Left ventricle myocardium superior (tissue), 1 donor: ENCODE data around the gene MS4A14. TPM values are rescaled to one million over a fixed set of nuclear protein-coding genes. Genes with fewer than 3 reads are reported as not detected.

ENCODE experiments used
- ATAC-seq: fragments of 200-7000 bp; cut with Tn5 transposase; one replicate; pipeline ENCODE4 v1.9.1; 2020; ENCODE audit warnings: mild to moderate bottlenecking, moderate library complexity
- DNase-seq: peaks from one replicate; pipeline ENCODE4 v3.0.0-alpha.2; 2020
- intact Hi-C: fragments of 100-400 bp; cut with micrococcal nuclease; formaldehyde crosslinking; loops from one replicate; pipeline ENCODE4 v1.11.0; 2022
- total RNA-seq: library from RNA; stranded (reverse); fragmentation: NEBNext Ultra II Directional; extraction: Animal tissue kit (Norgen Biotek cat#: 25700); gene quantifications from one replicate; pipeline ENCODE4 v1.2.1, GENCODE V29; 2021
- donor health status: DM: no; HTN: yes; CAD: no; lungs with severe emphysema.

The MS4A14 gene
- total RNA-seq, 1 donor from 2014 or later: 0.52 TPM

DNA sequence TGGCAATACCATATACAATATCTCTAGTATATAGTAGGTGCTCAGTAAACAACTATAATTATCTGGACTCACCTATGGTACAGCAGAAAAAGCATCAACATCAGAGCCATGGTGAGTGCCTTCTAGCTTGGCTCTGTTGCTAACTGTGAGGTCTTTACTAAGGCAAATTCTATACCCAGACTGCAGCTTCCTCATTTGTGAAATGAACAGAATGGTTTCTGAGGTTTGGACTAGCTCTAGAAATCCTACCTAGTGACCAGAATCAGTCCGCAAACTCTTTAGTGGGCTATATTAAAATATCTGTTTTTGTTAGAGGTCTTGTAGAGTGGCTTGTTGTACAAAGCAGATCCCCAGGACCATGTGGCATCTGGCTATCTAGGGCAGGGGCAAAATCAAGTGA lies 63.1 kb downstream of the MS4A14 start:
- intact Hi-C loops: no loop called here
- ATAC-seq: no peak
- DNase-seq: no peak

Other genes with a start within 250 kb of the MS4A14 start
- gene MS4A6A, start 213.4 kb upstream of the MS4A14 start, total RNA-seq: 49.3 TPM
- 0.79 TPM for gene MS4A4E, start 153.3 kb upstream of the MS4A14 start, total RNA-seq
- gene MS4A4A, start 115.8 kb upstream of the MS4A14 start, total RNA-seq: 13.4 TPM
- not detected for gene MS4A6E, start 69.2 kb upstream of the MS4A14 start, total RNA-seq
- 13.0 TPM for gene MS4A7, start 17.9 kb upstream of the MS4A14 start, total RNA-seq
- not detected for gene MS4A5, start 33.1 kb downstream of the MS4A14 start, total RNA-seq
- gene MS4A1, start 59.4 kb downstream of the MS4A14 start, total RNA-seq: not detected
- gene MS4A12, start 96.3 kb downstream of the MS4A14 start, total RNA-seq: not detected
- not detected for gene MS4A13, start 118.9 kb downstream of the MS4A14 start, total RNA-seq